ENCODE data around the gene STON1. TPM values are rescaled to one million over a fixed set of nuclear protein-coding genes. Genes with fewer than 3 reads are reported as not detected.

The STON1 gene
- total RNA-seq, 2 experiments from 2014 or later: 1.3 TPM

DNA sequence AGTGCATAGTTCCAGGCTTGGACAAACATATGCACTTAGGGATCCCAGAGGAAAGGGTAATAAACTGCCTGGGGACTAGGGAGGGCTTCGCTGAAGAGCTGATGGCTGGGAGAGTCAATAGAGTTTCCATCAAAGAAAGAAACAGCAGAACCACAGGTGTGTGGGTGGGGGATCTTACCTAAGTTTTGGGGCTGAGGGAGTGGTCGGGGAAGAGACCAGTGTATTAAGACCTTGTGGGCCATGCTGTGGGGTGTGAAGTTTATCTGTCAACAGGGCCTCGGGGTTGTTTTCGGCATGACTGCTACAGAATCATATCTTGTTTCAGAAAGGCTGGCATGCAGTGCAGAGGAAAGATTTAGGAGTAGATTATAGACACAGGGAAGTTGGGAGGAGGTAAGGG lies 56.5 kb downstream of the STON1 start:
- TF ChIP-seq, protein P1, sequence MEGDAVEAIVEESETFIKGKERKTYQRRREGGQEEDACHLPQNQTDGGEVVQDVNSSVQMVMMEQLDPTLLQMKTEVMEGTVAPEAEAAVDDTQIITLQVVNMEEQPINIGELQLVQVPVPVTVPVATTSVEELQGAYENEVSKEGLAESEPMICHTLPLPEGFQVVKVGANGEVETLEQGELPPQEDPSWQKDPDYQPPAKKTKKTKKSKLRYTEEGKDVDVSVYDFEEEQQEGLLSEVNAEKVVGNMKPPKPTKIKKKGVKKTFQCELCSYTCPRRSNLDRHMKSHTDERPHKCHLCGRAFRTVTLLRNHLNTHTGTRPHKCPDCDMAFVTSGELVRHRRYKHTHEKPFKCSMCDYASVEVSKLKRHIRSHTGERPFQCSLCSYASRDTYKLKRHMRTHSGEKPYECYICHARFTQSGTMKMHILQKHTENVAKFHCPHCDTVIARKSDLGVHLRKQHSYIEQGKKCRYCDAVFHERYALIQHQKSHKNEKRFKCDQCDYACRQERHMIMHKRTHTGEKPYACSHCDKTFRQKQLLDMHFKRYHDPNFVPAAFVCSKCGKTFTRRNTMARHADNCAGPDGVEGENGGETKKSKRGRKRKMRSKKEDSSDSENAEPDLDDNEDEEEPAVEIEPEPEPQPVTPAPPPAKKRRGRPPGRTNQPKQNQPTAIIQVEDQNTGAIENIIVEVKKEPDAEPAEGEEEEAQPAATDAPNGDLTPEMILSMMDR (IDR thresholded peaks at IDR 0.05): no peak
- no peaks in the 10 kb centered on the region for H3K36me3 Mint-ChIP-seq (ENCODE audit: low read depth)
- Histone ChIP-seq H3K27ac (ENCODE audit: low read depth in 1 of 2, low read length in 2 of 2) (no peak overlapping the region), H3K9me3 (ENCODE audit: control insufficient read depth in 1 of 2, insufficient read depth in 1 of 2, low read length in 2 of 2) (no peaks in the 10 kb centered on the region), H3K4me3 (ENCODE audit: low read length) (no peak overlapping the region), H3K27me3 (ENCODE audit: control insufficient read depth in 1 of 2, insufficient read depth in 2 of 2, low read length in 2 of 2) (no peaks in the 10 kb centered on the region), H3K36me3 (ENCODE audit: insufficient read depth, low read length) (no peaks in the 10 kb centered on the region), H3K4me1 (ENCODE audit: insufficient read depth, low read length) (no peaks in the 10 kb centered on the region)
- POLR2A ChIA-PET: no interaction called here
- H3K27ac Mint-ChIP-seq: no peak overlapping the region
- intact Hi-C loops (cut with DNase I, micrococcal nuclease): no loop called here
- H3K4me1 Mint-ChIP-seq (ENCODE audit: low read depth): no peaks in the 10 kb centered on the region
- no peaks in the 10 kb centered on the region for H3K9me3 Mint-ChIP-seq
- CTCF ChIA-PET: no interaction called here
- H3K4me3 Mint-ChIP-seq: no peak overlapping the region
- ATAC-seq (ENCODE audit: poor library complexity): no peak
- DNase-seq: no peak
- no peaks in the 10 kb centered on the region for H3K27me3 Mint-ChIP-seq

DNA sequence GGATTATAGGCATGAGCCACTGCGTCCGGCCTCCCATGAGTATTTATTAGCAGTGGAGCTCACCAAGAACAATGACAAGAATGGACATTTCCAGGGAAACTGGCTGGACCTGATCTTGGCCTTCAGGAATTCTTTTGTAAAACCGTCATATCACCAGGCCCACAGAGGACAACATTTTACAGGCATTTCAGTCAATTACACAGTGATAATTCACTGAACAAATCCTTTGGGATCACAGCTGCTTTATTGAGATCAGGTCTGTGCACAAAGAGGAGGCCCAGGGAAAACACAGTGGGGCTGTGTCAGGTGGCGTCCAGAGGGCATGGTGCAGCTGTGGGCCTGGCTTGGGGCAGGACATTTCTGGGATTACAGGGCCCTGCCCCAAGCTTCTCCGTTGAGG lies 57.6 kb downstream of the STON1 start:
- Histone ChIP-seq H3K27ac (ENCODE audit: low read depth in 1 of 2, low read length in 2 of 2) (no peak overlapping the region), H3K4me1 (ENCODE audit: insufficient read depth, low read length) (no peaks in the 10 kb centered on the region), H3K9me3 (ENCODE audit: control insufficient read depth in 1 of 2, insufficient read depth in 1 of 2, low read length in 2 of 2) (no peaks in the 10 kb centered on the region), H3K27me3 (ENCODE audit: control insufficient read depth in 1 of 2, insufficient read depth in 2 of 2, low read length in 2 of 2) (no peaks in the 10 kb centered on the region), H3K36me3 (ENCODE audit: insufficient read depth, low read length) (no peaks in the 10 kb centered on the region), H3K4me3 (ENCODE audit: low read length) (no peak overlapping the region)
- POLR2A ChIA-PET: no interaction called here
- Mint-ChIP-seq H3K27ac (no peak overlapping the region), H3K4me3 (no peak overlapping the region), H3K9me3 (no peaks in the 10 kb centered on the region), H3K36me3 (ENCODE audit: low read depth) (no peaks in the 10 kb centered on the region), H3K27me3 (no peaks in the 10 kb centered on the region), H3K4me1 (ENCODE audit: low read depth) (no peaks in the 10 kb centered on the region)
- intact Hi-C loops (cut with DNase I, micrococcal nuclease): no loop called here
- ATAC-seq (ENCODE audit: poor library complexity): no peak
- TF ChIP-seq, protein P1 (IDR thresholded peaks at IDR 0.05): no peak
- DNase-seq: no peak
- CTCF ChIA-PET: no interaction called here

DNA sequence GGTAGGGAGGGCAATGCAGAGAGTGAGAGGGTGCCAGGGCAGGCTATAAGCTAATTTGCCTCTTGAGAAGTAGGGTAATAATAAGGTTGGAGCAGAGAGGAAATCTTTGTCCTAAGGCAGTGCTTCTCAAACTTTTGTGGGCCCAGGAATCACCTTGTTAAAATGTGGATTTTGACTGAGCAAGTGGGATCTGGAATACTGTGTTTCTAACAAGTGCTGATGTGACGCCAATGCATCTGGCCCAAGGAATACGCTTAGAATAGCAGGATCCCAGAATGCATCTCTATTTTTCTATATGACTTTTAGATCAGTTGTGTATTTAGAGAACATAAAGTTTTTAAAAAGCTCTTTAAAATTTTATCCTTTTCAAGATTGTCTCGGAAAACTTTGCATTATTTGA lies 58.0 kb downstream of the STON1 start:
- intact Hi-C loops (cut with DNase I, micrococcal nuclease): no loop called here
- CTCF ChIA-PET: no interaction called here
- no peaks in the 10 kb centered on the region for H3K9me3 ChIP-seq (ENCODE audit: control insufficient read depth in 1 of 2, insufficient read depth in 1 of 2, low read length in 2 of 2)
- TF ChIP-seq, protein P1 (IDR thresholded peaks at IDR 0.05): no peak
- Mint-ChIP-seq H3K4me1 (ENCODE audit: low read depth) (no peaks in the 10 kb centered on the region), H3K9me3 (no peaks in the 10 kb centered on the region), H3K27me3 (no peaks in the 10 kb centered on the region), H3K4me3 (no peak overlapping the region), H3K27ac (no peak overlapping the region), H3K36me3 (ENCODE audit: low read depth) (no peaks in the 10 kb centered on the region)
- no peaks in the 10 kb centered on the region for H3K27me3 ChIP-seq (ENCODE audit: control insufficient read depth in 1 of 2, insufficient read depth in 2 of 2, low read length in 2 of 2)
- H3K36me3 ChIP-seq (ENCODE audit: insufficient read depth, low read length): no peaks in the 10 kb centered on the region
- H3K4me3 ChIP-seq (ENCODE audit: low read length): no peak overlapping the region
- POLR2A ChIA-PET: no interaction called here
- no peak for ATAC-seq (ENCODE audit: poor library complexity)
- no peak for DNase-seq
- no peak overlapping the region for H3K27ac ChIP-seq (ENCODE audit: low read depth in 1 of 2, low read length in 2 of 2)
- H3K4me1 ChIP-seq (ENCODE audit: insufficient read depth, low read length): no peaks in the 10 kb centered on the region
